ENCODE data around the gene PTPRK. TPM values are rescaled to one million over a fixed set of nuclear protein-coding genes. Genes with fewer than 3 reads are reported as not detected.

The PTPRK gene
- total and polyA plus RNA-seq, 10 of the 15 experiments (the other 5 are each of a cell fraction or from before 2014, with no cell fraction given), result 0.23 to 1.9 (median 0.55) TPM

DNA sequence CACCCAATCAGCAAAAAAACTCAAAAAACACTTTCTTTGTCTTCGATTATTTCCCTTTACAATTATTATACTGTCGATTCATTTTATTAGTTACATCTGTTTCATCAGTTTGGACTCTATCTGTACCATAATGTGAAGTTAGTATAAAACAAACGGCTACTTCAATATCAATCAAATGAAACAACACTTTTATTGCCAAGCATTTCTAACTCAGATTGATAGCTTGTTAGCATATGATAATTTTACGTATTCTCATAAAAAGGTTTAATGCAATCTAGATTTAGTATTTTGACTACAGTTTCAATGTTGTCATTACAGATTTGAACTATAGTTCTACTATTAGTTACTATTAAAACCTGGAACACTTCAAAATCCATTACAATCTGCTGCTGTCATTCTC, 149.3 kb downstream of the PTPRK start:
- CTCF ChIA-PET, result interaction anchor here (0.7 kb wide), 1 partner anchor 1356 kb away, joined by 3 read pairs; no protein-coding TSS in a partner anchor

More for the DNA sequence above, 149.3 kb downstream of the PTPRK start:
- RAD21 ChIA-PET (ENCODE audit: unreplicated experiment), result no interaction called here
- Histone ChIP-seq H3K27ac (ENCODE audit: control insufficient read depth, insufficient read depth) (no peak overlapping the region), H3K27me3 (replicated peaks in 1 of 2; ENCODE audit: control insufficient read depth in 2 of 2, insufficient read depth in 2 of 2, low read length in 1 of 2) (no peaks in the 10 kb centered on the region), H3K9me3 (replicated peaks; ENCODE audit: control insufficient read depth, insufficient read depth, low read length) (no peaks in the 10 kb centered on the region), H3K9ac (ENCODE audit: control insufficient read depth, insufficient read depth, low read length) (no peak overlapping the region), H3K36me3 (ENCODE audit: control insufficient read depth in 2 of 2, insufficient read depth in 2 of 2, low read length in 1 of 2) (no peaks in the 10 kb centered on the region), H3K79me2 (ENCODE audit: control insufficient read depth, insufficient read depth, low read length) (no peaks in the 10 kb centered on the region), H2AFZ (ENCODE audit: control insufficient read depth, low read depth, low read length) (no peak overlapping the region), H3K4me3 (no peak overlapping the region), H3K4me2 (ENCODE audit: control insufficient read depth, insufficient read depth) (no peak overlapping the region), H4K20me1 (ENCODE audit: control insufficient read depth, insufficient read depth) (no peaks in the 10 kb centered on the region), H3K4me1 (ENCODE audit: control insufficient read depth, insufficient read depth, low read length) (no peaks in the 10 kb centered on the region)
- SMC1A ChIA-PET (ENCODE audit: uncharacterized antibody, unreplicated experiment), result no interaction called here
- WGBS (ENCODE audit: insufficient coverage, insufficient replicate concordance, low lambda C conversion rate, missing lambda C conversion rate), result 35% methylated on average over 4 of the region's 4 CpGs
- no peak for TF ChIP-seq NR2C1 (IDR thresholded peaks at IDR 0.05)
- TF ChIP-seq PKNOX1 (IDR thresholded peaks at IDR 0.05), result no peak
- no peak for TF ChIP-seq BMI1 (IDR thresholded peaks at IDR 0.05; ENCODE audit: borderline replicate concordance)
- TF ChIP-seq POLR2AphosphoS2 (IDR thresholded peaks at IDR 0.05; ENCODE audit: low read depth, low read length), result no peak
- no peak for TF ChIP-seq FOS (IDR thresholded peaks at IDR 0.05; ENCODE audit: borderline replicate concordance, extremely low read depth, insufficient read length)
- TF ChIP-seq BACH1 (IDR thresholded peaks at IDR 0.05; ENCODE audit: borderline replicate concordance), result no peak
- no peak for TF ChIP-seq BCL11A (IDR thresholded peaks at IDR 0.05; ENCODE audit: low read depth, low read length)
- TF ChIP-seq, protein P1, sequence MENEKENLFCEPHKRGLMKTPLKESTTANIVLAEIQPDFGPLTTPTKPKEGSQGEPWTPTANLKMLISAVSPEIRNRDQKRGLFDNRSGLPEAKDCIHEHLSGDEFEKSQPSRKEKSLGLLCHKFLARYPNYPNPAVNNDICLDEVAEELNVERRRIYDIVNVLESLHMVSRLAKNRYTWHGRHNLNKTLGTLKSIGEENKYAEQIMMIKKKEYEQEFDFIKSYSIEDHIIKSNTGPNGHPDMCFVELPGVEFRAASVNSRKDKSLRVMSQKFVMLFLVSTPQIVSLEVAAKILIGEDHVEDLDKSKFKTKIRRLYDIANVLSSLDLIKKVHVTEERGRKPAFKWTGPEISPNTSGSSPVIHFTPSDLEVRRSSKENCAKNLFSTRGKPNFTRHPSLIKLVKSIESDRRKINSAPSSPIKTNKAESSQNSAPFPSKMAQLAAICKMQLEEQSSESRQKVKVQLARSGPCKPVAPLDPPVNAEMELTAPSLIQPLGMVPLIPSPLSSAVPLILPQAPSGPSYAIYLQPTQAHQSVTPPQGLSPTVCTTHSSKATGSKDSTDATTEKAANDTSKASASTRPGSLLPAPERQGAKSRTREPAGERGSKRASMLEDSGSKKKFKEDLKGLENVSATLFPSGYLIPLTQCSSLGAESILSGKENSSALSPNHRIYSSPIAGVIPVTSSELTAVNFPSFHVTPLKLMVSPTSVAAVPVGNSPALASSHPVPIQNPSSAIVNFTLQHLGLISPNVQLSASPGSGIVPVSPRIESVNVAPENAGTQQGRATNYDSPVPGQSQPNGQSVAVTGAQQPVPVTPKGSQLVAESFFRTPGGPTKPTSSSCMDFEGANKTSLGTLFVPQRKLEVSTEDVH (IDR thresholded peaks at IDR 0.05; ENCODE audit: low read depth, partially characterized antibody), result no peak
- TF ChIP-seq NFXL1 (IDR thresholded peaks at IDR 0.05; ENCODE audit: borderline replicate concordance), result no peak
- in situ Hi-C loops (cut with MboI) (no loop called here), intact Hi-C loops (cut with micrococcal nuclease; ENCODE audit: unreplicated experiment) (no loop called here)
- FAIRE-seq (no peak), DNase-seq (ENCODE audit: low read depth, low spot score) (no peak), ATAC-seq (no peak)
- POLR2A ChIA-PET, result no interaction called here
- BruUV-seq (replicated peaks), result no TSS peak

All from GM12878 (cell line).